SU-DHL-6 (cell line): Measurements from ENCODE around the gene DAPK2.

ENCODE experiments used
- H2AFZ ChIP-seq: fragments of 200-600 bp; sonication (generic); 2 replicates; pipeline ENCODE4 v1.6.1; 2014; ENCODE audit warnings: low read depth, mild to moderate bottlenecking, moderate library complexity, mixed read lengths, antibody characterized with exemption, low read length; ENCODE audit not compliant: severe bottlenecking
- H3F3A ChIP-seq: fragments of 200-600 bp; shearing (Covaris generic); 2 replicates; pipeline ENCODE4 v1.6.0; 2016; ENCODE audit warnings: antibody characterized with exemption, mild to moderate bottlenecking; ENCODE audit not compliant: insufficient read depth
- H3K27ac ChIP-seq: fragments of 200-600 bp; sonication (generic); 2 replicates; pipeline ENCODE4 v1.5.1; 2016; ENCODE audit warnings: low read depth, mild to moderate bottlenecking, low read length, moderate library complexity, mixed read lengths
- H3K27me3 ChIP-seq: fragments of 200-600 bp; sonication (generic), shearing (Covaris generic); 2 replicates; pipeline ENCODE4 v1.6.0; 2014; ENCODE audit warnings: mild to moderate bottlenecking, low read length
- H3K36me3 ChIP-seq: fragments of 200-600 bp; sonication (generic); 2 replicates; pipeline ENCODE4 v1.6.1; 2014; ENCODE audit warnings: mild to moderate bottlenecking, low read length, mixed read lengths
- H3K4me2 ChIP-seq: fragments of 300-600, 200-600 bp; shearing (Covaris generic), sonication (generic); 2 replicates; pipeline ENCODE4 v1.6.0; 2014; ENCODE audit warnings: low read length, low read depth, mild to moderate bottlenecking; ENCODE audit not compliant: poor library complexity, severe bottlenecking
- H3K4me3 ChIP-seq: fragments of 200-600 bp; sonication (generic); 2 replicates; pipeline ENCODE4 v1.5.1; 2014; ENCODE audit warnings: antibody characterized with exemption, low read length, mild to moderate bottlenecking, mixed read lengths; ENCODE audit not compliant: insufficient read depth, poor library complexity, severe bottlenecking
- H3K79me2 ChIP-seq: fragments of 200-600 bp; sonication (generic); 2 replicates; pipeline ENCODE4 v1.6.1; 2014; ENCODE audit warnings: mild to moderate bottlenecking, low read length, moderate library complexity; ENCODE audit not compliant: insufficient read depth
- H3K9ac ChIP-seq: fragments of 200-600 bp; sonication (generic); 2 replicates; pipeline ENCODE4 v1.7.0; 2014; ENCODE audit warnings: mild to moderate bottlenecking, low read length
- H3K9me2 ChIP-seq: fragments of 200-600 bp; sonication (generic); replicated peaks from 2 replicates; pipeline ENCODE4 v1.6.1; 2014; ENCODE audit warnings: low read length; ENCODE audit not compliant: insufficient read depth
- H3K9me3 ChIP-seq: fragments of 200-600 bp; sonication (generic); 2 replicates; pipeline ENCODE4 v1.6.1; 2014; ENCODE audit warnings: low read length, mixed read lengths; ENCODE audit not compliant: insufficient read depth
- H4K20me1 ChIP-seq: fragments of 200-600 bp; sonication (generic); 2 replicates; pipeline ENCODE4 v1.6.1; 2014; ENCODE audit warnings: low read depth, mild to moderate bottlenecking, antibody characterized with exemption, low read length, moderate library complexity, mixed read lengths
- CTCF ChIP-seq: fragments of 200-600 bp; sonication (generic); IDR thresholded peaks from one replicate; pipeline ENCODE4 v1.5.1; 2017; ENCODE audit warnings: antibody characterized with exemption, mild to moderate bottlenecking, low read length, moderate library complexity; ENCODE audit not compliant: insufficient read depth, poor library complexity, severe bottlenecking
- EZH2phosphoT487 ChIP-seq: fragments of 200-600 bp; sonication (generic), shearing (Covaris generic); conservative IDR thresholded peaks from 2 replicates; pipeline ENCODE4 v1.6.1; 2018; ENCODE audit warnings: mild to moderate bottlenecking, antibody characterized with exemption, low read length, moderate library complexity, mixed read lengths

The DAPK2 gene

GRCh38 chr15:64017082-64017588 is 29.1 kb downstream of the DAPK2 start:
- no peaks in the 10 kb centered on the region for H3F3A ChIP-seq
- H3K36me3 ChIP-seq = no peaks in the 10 kb centered on the region
- H3K9me3 ChIP-seq = no peaks in the 10 kb centered on the region
- H3K79me2 ChIP-seq = no peaks in the 10 kb centered on the region
- H3K27ac ChIP-seq = no peak overlapping the region
- no peak overlapping the region for H3K4me2 ChIP-seq
- H3K4me3 ChIP-seq = no peak overlapping the region
- no peak overlapping the region for H3K9ac ChIP-seq
- no peaks in the 10 kb centered on the region for H3K27me3 ChIP-seq
- no peaks in the 10 kb centered on the region for H3K9me2 ChIP-seq
- H4K20me1 ChIP-seq = no peaks in the 10 kb centered on the region
- no peak for TF ChIP-seq CTCF
- TF ChIP-seq EZH2phosphoT487 = no peak
- no peak overlapping the region for H2AFZ ChIP-seq

GRCh38 chr15:64016257-64016656 is 30.0 kb downstream of the DAPK2 start:
- H3K9me3 ChIP-seq = no peaks in the 10 kb centered on the region
- H3K79me2 ChIP-seq = no peaks in the 10 kb centered on the region
- no peaks in the 10 kb centered on the region for H3K27me3 ChIP-seq
- H4K20me1 ChIP-seq = no peaks in the 10 kb centered on the region
- no peaks in the 10 kb centered on the region for H3F3A ChIP-seq
- no peak for TF ChIP-seq EZH2phosphoT487
- TF ChIP-seq CTCF = no peak
- no peak overlapping the region for H3K4me2 ChIP-seq
- no peaks in the 10 kb centered on the region for H3K9me2 ChIP-seq
- no peak overlapping the region for H3K4me3 ChIP-seq
- H3K36me3 ChIP-seq = no peaks in the 10 kb centered on the region
- H3K27ac ChIP-seq = no peak overlapping the region
- H3K9ac ChIP-seq = no peak overlapping the region
- no peak overlapping the region for H2AFZ ChIP-seq

- Histone ChIP-seq H3K9ac (no peak overlapping the region), H3F3A (no peaks in the 10 kb centered on the region), H3K27me3 (no peaks in the 10 kb centered on the region), H3K4me3 (no peak overlapping the region), H3K9me3 (no peaks in the 10 kb centered on the region), H3K27ac (no peak overlapping the region), H4K20me1 (no peaks in the 10 kb centered on the region), H3K79me2 (no peaks in the 10 kb centered on the region), H3K4me2 (no peak overlapping the region), H3K36me3 (no peaks in the 10 kb centered on the region), H2AFZ (no peak overlapping the region), H3K9me2 (no peaks in the 10 kb centered on the region)
- no peak for TF ChIP-seq EZH2phosphoT487
- no peak for TF ChIP-seq CTCF
Observed at GRCh38 chr15:64014995-64015394, 31.3 kb downstream of the DAPK2 start.
